GM23338 (cell line): Measurements from ENCODE around the gene CNTNAP2. TPM values are rescaled to one million over a fixed set of nuclear protein-coding genes. Genes with fewer than 3 reads are reported as not detected.

Experiments used
- ATAC-seq: fragments of 200-7000 bp; cut with Tn5 transposase; 3 replicates; pipeline ENCODE4 v1.9.1; 2020
- DNase-seq: peaks from one replicate; pipeline ENCODE4 v3.0.0-alpha.2; 2015; ENCODE audit warnings: low spot score
- H2AFZ ChIP-seq: fragments of 200-600 bp; sonication (generic); 2 replicates; pipeline ENCODE4 v1.8.0; 2016; ENCODE audit warnings: antibody characterized with exemption, mild to moderate bottlenecking, moderate library complexity
- H3F3A ChIP-seq: fragments of 200-600 bp; sonication (generic); replicated peaks from 2 replicates; pipeline ENCODE4 v1.8.0; 2017; ENCODE audit warnings: antibody characterized with exemption, mixed run types, low read depth
- H3K27ac ChIP-seq: fragments of 200-600 bp; sonication (generic); 2 replicates; pipeline ENCODE4 v1.6.1; 2016; ENCODE audit warnings: low read depth
- H3K27me3 ChIP-seq: fragments of 200-600 bp; sonication (generic); 2 replicates; pipeline ENCODE4 v1.8.0; 2016; ENCODE audit warnings: mild to moderate bottlenecking, mixed run types, moderate library complexity; ENCODE audit not compliant: insufficient read depth
- H3K36me3 ChIP-seq: fragments of 200-600 bp; sonication (generic); 2 replicates; pipeline ENCODE4 v1.8.0; 2016; ENCODE audit warnings: mild to moderate bottlenecking; ENCODE audit not compliant: insufficient read depth
- H3K4me1 ChIP-seq: fragments of 200-600 bp; sonication (generic); 2 replicates; pipeline ENCODE4 v1.8.0; 2016; ENCODE audit warnings: mild to moderate bottlenecking, moderate library complexity; ENCODE audit not compliant: insufficient read depth
- H3K4me2 ChIP-seq: fragments of 200-600 bp; sonication (generic); 2 replicates; pipeline ENCODE4 v1.7.1; 2017; ENCODE audit warnings: mixed run types
- H3K4me3 ChIP-seq: fragments of 200-600 bp; sonication (generic); 2 replicates; pipeline ENCODE4 v1.6.1; 2016; ENCODE audit warnings: mixed run types
- H3K79me2 ChIP-seq: fragments of 200-600 bp; sonication (generic); replicated peaks from 2 replicates; pipeline ENCODE4 v1.8.0; 2017; ENCODE audit warnings: mild to moderate bottlenecking; ENCODE audit not compliant: insufficient read depth
- H3K9me2 ChIP-seq: fragments of 200-600 bp; sonication (generic); 2 replicates; pipeline ENCODE4 v1.8.0; 2017; ENCODE audit not compliant: insufficient read depth
- H4K20me1 ChIP-seq: fragments of 200-600 bp; sonication (generic); replicated peaks from 2 replicates; pipeline ENCODE4 v1.8.0; 2017; ENCODE audit warnings: mild to moderate bottlenecking; ENCODE audit not compliant: insufficient read depth
- H3K27ac Mint-ChIP-seq: 2 replicates; pipeline ENCODE4 v1.8.0; 2020; ENCODE audit warnings: inconsistent platforms, mild to moderate bottlenecking, moderate library complexity, mixed read lengths
- H3K27me3 Mint-ChIP-seq: 3 replicates; pipeline ENCODE4 v1.8.0; 2022; ENCODE audit warnings: low read depth, mild to moderate bottlenecking, moderate library complexity, mixed read lengths, inconsistent platforms; ENCODE audit not compliant: insufficient read depth, poor library complexity
- H3K36me3 Mint-ChIP-seq: 3 replicates; pipeline ENCODE4 v1.8.0; 2021; ENCODE audit warnings: low read depth, mild to moderate bottlenecking, inconsistent platforms, moderate library complexity, mixed read lengths
- H3K4me1 Mint-ChIP-seq: 3 replicates; pipeline ENCODE4 v1.8.0; 2020; ENCODE audit warnings: mild to moderate bottlenecking, inconsistent platforms, mixed read lengths
- H3K4me3 Mint-ChIP-seq: 3 replicates; pipeline ENCODE4 v1.8.0; 2021; ENCODE audit warnings: moderate library complexity, mild to moderate bottlenecking, inconsistent platforms, mixed read lengths
- H3K9me3 Mint-ChIP-seq: 3 replicates; pipeline ENCODE4 v1.8.0; 2020; ENCODE audit warnings: moderate library complexity, mild to moderate bottlenecking, inconsistent platforms, mixed read lengths
- CREB1 ChIP-seq: fragments of 250-450 bp; sonication (Bioruptor Pico); IDR thresholded peaks from 2 replicates; pipeline ENCODE4 v1.5.0; 2020; ENCODE audit warnings: low read depth, mild to moderate bottlenecking, moderate library complexity
- EZH2 ChIP-seq: fragments of 200-600 bp; sonication (generic); IDR thresholded peaks from one replicate; pipeline ENCODE4 v1.8.0; 2017; ENCODE audit warnings: antibody characterized with exemption, mild to moderate bottlenecking, low read depth; ENCODE audit not compliant: unreplicated experiment
- EZH2phosphoT487 ChIP-seq: fragments of 200-600 bp; sonication (generic); IDR thresholded peaks from one replicate; pipeline ENCODE4 v1.8.1; 2018; ENCODE audit warnings: antibody characterized with exemption; ENCODE audit not compliant: unreplicated experiment
- JUNB ChIP-seq: IDR thresholded peaks from one replicate; pipeline ENCODE4 v1.6.1; 2016; ENCODE audit warnings: antibody characterized with exemption; ENCODE audit not compliant: unreplicated experiment
- NANOG ChIP-seq: IDR thresholded peaks from 2 replicates; pipeline ENCODE4 v1.6.1; 2016; ENCODE audit warnings: antibody characterized with exemption, borderline replicate concordance
- POLR2AphosphoS5 ChIP-seq: IDR thresholded peaks from 2 replicates; pipeline ENCODE4 v1.6.1; 2016; ENCODE audit warnings: antibody characterized with exemption, low read depth
- STAT1 ChIP-seq: IDR thresholded peaks from one replicate; pipeline ENCODE4 v1.6.1; 2016; ENCODE audit warnings: antibody characterized with exemption; ENCODE audit not compliant: unreplicated experiment
- ZNF114 ChIP-seq: fragments of 250-450 bp; sonication (Bioruptor Pico); IDR thresholded peaks from 2 replicates; pipeline ENCODE4 v1.5.0; 2020; ENCODE audit warnings: mild to moderate bottlenecking, moderate library complexity
- ZNF331 ChIP-seq: fragments of 250-450 bp; sonication (Bioruptor Pico); IDR thresholded peaks from 2 replicates; pipeline ENCODE4 v1.5.0; 2020; ENCODE audit warnings: low read depth, mild to moderate bottlenecking, moderate library complexity
- polyA plus RNA-seq: library from polyadenylated mRNA; unstranded; fragments of >200 nt; fragmentation: Nextera tagmentation; extraction: Ambion mirVana; gene quantifications from 2 replicates; pipeline ENCODE4 v1.2.1, GENCODE V29; 2016
- total RNA-seq: library from RNA; depleted of rRNA; stranded (reverse); fragments of >200 nt; shearing (Covaris generic); gene quantifications from 2 replicates; pipeline ENCODE4 v1.2.3, GENCODE V29; 2014
- TF ChIP-seq, protein P1 (sequence below): IDR thresholded peaks from one replicate; pipeline ENCODE4 v1.6.1; 2018; ENCODE audit warnings: antibody characterized with exemption; ENCODE audit not compliant: unreplicated experiment
- TF ChIP-seq, protein P2 (sequence below): fragments of 250-450 bp; sonication (Bioruptor Pico); IDR thresholded peaks from 2 replicates; pipeline ENCODE4 v1.5.0; 2020; ENCODE audit warnings: mild to moderate bottlenecking, moderate library complexity
- TF ChIP-seq, protein P3 (sequence below), 2 experiments: fragments of 200-600 bp in 1 of 2; sonication (generic) in 1 of 2; conservative IDR thresholded peaks; 2 replicates each; pipeline versions ENCODE4 v1.5.1 to v1.6.1; 2016 to 2017; ENCODE audit warnings: antibody characterized with exemption in 2 of 2, low read depth in 2 of 2, mild to moderate bottlenecking in 2 of 2, moderate library complexity in 1 of 2
- TF ChIP-seq, protein P4 (sequence below): IDR thresholded peaks from 2 replicates; pipeline ENCODE4 v1.6.1; 2016; ENCODE audit warnings: antibody characterized with exemption

Gene CNTNAP2
- total and polyA plus RNA-seq, 2 experiments from 2014 or later: 38.2 to 61.3 TPM

GRCh38 chr7:146554556-146554955, 438.0 kb downstream of the CNTNAP2 start:
- Mint-ChIP-seq H3K4me1 (no peaks in the 10 kb centered on the region), H3K36me3 (no peaks in the 10 kb centered on the region), H3K9me3 (peaks cover 16% of the 10 kb centered on the region), H3K27ac (no peak overlapping the region), H3K4me3 (no peak overlapping the region), H3K27me3 (no peaks in the 10 kb centered on the region)
- Histone ChIP-seq H3K4me3 (no peak overlapping the region), H3K4me2 (no peak overlapping the region), H3K27me3 (no peaks in the 10 kb centered on the region), H4K20me1 (no peaks in the 10 kb centered on the region), H3K36me3 (0 out of 2 replicates have a peak, but pooled peaks cover 2% of the 10 kb centered on the region), H3K4me1 (no peaks in the 10 kb centered on the region), H3K27ac (no peak overlapping the region), H2AFZ (no peak overlapping the region), H3K79me2 (no peaks in the 10 kb centered on the region), H3K9me2 (no peaks in the 10 kb centered on the region), H3F3A (no peaks in the 10 kb centered on the region)
- DNase-seq: no peak
- TF ChIP-seq, protein P1, sequence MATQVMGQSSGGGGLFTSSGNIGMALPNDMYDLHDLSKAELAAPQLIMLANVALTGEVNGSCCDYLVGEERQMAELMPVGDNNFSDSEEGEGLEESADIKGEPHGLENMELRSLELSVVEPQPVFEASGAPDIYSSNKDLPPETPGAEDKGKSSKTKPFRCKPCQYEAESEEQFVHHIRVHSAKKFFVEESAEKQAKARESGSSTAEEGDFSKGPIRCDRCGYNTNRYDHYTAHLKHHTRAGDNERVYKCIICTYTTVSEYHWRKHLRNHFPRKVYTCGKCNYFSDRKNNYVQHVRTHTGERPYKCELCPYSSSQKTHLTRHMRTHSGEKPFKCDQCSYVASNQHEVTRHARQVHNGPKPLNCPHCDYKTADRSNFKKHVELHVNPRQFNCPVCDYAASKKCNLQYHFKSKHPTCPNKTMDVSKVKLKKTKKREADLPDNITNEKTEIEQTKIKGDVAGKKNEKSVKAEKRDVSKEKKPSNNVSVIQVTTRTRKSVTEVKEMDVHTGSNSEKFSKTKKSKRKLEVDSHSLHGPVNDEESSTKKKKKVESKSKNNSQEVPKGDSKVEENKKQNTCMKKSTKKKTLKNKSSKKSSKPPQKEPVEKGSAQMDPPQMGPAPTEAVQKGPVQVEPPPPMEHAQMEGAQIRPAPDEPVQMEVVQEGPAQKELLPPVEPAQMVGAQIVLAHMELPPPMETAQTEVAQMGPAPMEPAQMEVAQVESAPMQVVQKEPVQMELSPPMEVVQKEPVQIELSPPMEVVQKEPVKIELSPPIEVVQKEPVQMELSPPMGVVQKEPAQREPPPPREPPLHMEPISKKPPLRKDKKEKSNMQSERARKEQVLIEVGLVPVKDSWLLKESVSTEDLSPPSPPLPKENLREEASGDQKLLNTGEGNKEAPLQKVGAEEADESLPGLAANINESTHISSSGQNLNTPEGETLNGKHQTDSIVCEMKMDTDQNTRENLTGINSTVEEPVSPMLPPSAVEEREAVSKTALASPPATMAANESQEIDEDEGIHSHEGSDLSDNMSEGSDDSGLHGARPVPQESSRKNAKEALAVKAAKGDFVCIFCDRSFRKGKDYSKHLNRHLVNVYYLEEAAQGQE: no peak
- no peak for TF ChIP-seq ZNF331
- TF ChIP-seq, protein P2, sequence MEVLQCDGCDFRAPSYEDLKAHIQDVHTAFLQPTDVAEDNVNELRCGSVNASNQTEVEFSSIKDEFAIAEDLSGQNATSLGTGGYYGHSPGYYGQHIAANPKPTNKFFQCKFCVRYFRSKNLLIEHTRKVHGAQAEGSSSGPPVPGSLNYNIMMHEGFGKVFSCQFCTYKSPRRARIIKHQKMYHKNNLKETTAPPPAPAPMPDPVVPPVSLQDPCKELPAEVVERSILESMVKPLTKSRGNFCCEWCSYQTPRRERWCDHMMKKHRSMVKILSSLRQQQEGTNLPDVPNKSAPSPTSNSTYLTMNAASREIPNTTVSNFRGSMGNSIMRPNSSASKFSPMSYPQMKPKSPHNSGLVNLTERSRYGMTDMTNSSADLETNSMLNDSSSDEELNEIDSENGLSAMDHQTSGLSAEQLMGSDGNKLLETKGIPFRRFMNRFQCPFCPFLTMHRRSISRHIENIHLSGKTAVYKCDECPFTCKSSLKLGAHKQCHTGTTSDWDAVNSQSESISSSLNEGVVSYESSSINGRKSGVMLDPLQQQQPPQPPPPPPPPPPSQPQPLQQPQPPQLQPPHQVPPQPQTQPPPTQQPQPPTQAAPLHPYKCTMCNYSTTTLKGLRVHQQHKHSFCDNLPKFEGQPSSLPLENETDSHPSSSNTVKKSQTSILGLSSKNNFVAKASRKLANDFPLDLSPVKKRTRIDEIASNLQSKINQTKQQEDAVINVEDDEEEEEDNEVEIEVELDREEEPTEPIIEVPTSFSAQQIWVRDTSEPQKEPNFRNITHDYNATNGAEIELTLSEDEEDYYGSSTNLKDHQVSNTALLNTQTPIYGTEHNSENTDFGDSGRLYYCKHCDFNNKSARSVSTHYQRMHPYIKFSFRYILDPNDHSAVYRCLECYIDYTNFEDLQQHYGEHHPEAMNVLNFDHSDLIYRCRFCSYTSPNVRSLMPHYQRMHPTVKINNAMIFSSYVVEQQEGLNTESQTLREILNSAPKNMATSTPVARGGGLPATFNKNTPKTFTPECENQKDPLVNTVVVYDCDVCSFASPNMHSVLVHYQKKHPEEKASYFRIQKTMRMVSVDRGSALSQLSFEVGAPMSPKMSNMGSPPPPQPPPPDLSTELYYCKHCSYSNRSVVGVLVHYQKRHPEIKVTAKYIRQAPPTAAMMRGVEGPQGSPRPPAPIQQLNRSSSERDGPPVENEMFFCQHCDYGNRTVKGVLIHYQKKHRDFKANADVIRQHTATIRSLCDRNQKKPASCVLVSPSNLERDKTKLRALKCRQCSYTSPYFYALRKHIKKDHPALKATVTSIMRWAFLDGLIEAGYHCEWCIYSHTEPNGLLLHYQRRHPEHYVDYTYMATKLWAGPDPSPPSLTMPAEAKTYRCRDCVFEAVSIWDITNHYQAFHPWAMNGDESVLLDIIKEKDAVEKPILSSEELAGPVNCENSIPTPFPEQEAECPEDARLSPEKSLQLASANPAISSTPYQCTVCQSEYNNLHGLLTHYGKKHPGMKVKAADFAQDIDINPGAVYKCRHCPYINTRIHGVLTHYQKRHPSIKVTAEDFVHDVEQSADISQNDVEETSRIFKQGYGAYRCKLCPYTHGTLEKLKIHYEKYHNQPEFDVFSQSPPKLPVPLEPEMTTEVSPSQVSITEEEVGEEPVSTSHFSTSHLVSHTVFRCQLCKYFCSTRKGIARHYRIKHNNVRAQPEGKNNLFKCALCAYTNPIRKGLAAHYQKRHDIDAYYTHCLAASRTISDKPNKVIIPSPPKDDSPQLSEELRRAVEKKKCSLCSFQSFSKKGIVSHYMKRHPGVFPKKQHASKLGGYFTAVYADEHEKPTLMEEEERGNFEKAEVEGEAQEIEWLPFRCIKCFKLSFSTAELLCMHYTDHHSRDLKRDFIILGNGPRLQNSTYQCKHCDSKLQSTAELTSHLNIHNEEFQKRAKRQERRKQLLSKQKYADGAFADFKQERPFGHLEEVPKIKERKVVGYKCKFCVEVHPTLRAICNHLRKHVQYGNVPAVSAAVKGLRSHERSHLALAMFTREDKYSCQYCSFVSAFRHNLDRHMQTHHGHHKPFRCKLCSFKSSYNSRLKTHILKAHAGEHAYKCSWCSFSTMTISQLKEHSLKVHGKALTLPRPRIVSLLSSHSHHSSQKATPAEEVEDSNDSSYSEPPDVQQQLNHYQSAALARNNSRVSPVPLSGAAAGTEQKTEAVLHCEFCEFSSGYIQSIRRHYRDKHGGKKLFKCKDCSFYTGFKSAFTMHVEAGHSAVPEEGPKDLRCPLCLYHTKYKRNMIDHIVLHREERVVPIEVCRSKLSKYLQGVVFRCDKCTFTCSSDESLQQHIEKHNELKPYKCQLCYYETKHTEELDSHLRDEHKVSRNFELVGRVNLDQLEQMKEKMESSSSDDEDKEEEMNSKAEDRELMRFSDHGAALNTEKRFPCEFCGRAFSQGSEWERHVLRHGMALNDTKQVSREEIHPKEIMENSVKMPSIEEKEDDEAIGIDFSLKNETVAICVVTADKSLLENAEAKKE (CRISPR knock-in tag): no peak
- no peak for TF ChIP-seq POLR2AphosphoS5
- TF ChIP-seq, protein P3, sequence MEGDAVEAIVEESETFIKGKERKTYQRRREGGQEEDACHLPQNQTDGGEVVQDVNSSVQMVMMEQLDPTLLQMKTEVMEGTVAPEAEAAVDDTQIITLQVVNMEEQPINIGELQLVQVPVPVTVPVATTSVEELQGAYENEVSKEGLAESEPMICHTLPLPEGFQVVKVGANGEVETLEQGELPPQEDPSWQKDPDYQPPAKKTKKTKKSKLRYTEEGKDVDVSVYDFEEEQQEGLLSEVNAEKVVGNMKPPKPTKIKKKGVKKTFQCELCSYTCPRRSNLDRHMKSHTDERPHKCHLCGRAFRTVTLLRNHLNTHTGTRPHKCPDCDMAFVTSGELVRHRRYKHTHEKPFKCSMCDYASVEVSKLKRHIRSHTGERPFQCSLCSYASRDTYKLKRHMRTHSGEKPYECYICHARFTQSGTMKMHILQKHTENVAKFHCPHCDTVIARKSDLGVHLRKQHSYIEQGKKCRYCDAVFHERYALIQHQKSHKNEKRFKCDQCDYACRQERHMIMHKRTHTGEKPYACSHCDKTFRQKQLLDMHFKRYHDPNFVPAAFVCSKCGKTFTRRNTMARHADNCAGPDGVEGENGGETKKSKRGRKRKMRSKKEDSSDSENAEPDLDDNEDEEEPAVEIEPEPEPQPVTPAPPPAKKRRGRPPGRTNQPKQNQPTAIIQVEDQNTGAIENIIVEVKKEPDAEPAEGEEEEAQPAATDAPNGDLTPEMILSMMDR (conservative IDR thresholded peaks at IDR 0.05; ENCODE audit: low read depth in 2 of 2): no peak
- TF ChIP-seq EZH2phosphoT487: no peak
- TF ChIP-seq EZH2: no peak
- TF ChIP-seq NANOG: no peak
- TF ChIP-seq, protein P4, sequence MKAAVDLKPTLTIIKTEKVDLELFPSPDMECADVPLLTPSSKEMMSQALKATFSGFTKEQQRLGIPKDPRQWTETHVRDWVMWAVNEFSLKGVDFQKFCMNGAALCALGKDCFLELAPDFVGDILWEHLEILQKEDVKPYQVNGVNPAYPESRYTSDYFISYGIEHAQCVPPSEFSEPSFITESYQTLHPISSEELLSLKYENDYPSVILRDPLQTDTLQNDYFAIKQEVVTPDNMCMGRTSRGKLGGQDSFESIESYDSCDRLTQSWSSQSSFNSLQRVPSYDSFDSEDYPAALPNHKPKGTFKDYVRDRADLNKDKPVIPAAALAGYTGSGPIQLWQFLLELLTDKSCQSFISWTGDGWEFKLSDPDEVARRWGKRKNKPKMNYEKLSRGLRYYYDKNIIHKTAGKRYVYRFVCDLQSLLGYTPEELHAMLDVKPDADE: no peak
- TF ChIP-seq STAT1: no peak
- TF ChIP-seq CREB1 (CRISPR knock-in tag): no peak
- no peak for TF ChIP-seq ZNF114 (CRISPR knock-in tag)
- TF ChIP-seq JUNB: no peak
- no peak for ATAC-seq
